Liver (tissue), 3 donors: ENCODE results near the gene NUCB2.

Source experiments
- HNF4G ChIP-seq: IDR thresholded peaks from 2 replicates; pipeline ENCODE4 v1.6.1; 2016; ENCODE audit warnings: antibody characterized with exemption
- JUND ChIP-seq, 2 donors: IDR thresholded peaks; 2 replicates each; pipeline ENCODE4 v1.6.1; 2016; ENCODE audit warnings: antibody characterized with exemption in 2 of 2
- YY1 ChIP-seq: IDR thresholded peaks from 2 replicates; pipeline ENCODE4 v1.6.1; 2016; ENCODE audit warnings: antibody characterized with exemption, mild to moderate bottlenecking
- TF ChIP-seq, protein P1 (sequence below): fragments of 150-350 bp; IDR thresholded peaks from 2 replicates; pipeline ENCODE4 v1.5.1; 2017; ENCODE audit warnings: improper control_type of control experiment, low read depth, low read length; ENCODE audit not compliant: missing input control
- TF ChIP-seq, protein P2 (sequence below): IDR thresholded peaks from 2 replicates; pipeline ENCODE4 v1.6.1; 2016; ENCODE audit warnings: antibody characterized with exemption, mild to moderate bottlenecking
- donor health status: healthy.
- donor health status: healthy.

- TF ChIP-seq JUND (IDR thresholded peaks at IDR 0.05): no peak
- TF ChIP-seq, protein P1, sequence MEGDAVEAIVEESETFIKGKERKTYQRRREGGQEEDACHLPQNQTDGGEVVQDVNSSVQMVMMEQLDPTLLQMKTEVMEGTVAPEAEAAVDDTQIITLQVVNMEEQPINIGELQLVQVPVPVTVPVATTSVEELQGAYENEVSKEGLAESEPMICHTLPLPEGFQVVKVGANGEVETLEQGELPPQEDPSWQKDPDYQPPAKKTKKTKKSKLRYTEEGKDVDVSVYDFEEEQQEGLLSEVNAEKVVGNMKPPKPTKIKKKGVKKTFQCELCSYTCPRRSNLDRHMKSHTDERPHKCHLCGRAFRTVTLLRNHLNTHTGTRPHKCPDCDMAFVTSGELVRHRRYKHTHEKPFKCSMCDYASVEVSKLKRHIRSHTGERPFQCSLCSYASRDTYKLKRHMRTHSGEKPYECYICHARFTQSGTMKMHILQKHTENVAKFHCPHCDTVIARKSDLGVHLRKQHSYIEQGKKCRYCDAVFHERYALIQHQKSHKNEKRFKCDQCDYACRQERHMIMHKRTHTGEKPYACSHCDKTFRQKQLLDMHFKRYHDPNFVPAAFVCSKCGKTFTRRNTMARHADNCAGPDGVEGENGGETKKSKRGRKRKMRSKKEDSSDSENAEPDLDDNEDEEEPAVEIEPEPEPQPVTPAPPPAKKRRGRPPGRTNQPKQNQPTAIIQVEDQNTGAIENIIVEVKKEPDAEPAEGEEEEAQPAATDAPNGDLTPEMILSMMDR: no peak
- TF ChIP-seq HNF4G: no peak
- TF ChIP-seq, protein P2, sequence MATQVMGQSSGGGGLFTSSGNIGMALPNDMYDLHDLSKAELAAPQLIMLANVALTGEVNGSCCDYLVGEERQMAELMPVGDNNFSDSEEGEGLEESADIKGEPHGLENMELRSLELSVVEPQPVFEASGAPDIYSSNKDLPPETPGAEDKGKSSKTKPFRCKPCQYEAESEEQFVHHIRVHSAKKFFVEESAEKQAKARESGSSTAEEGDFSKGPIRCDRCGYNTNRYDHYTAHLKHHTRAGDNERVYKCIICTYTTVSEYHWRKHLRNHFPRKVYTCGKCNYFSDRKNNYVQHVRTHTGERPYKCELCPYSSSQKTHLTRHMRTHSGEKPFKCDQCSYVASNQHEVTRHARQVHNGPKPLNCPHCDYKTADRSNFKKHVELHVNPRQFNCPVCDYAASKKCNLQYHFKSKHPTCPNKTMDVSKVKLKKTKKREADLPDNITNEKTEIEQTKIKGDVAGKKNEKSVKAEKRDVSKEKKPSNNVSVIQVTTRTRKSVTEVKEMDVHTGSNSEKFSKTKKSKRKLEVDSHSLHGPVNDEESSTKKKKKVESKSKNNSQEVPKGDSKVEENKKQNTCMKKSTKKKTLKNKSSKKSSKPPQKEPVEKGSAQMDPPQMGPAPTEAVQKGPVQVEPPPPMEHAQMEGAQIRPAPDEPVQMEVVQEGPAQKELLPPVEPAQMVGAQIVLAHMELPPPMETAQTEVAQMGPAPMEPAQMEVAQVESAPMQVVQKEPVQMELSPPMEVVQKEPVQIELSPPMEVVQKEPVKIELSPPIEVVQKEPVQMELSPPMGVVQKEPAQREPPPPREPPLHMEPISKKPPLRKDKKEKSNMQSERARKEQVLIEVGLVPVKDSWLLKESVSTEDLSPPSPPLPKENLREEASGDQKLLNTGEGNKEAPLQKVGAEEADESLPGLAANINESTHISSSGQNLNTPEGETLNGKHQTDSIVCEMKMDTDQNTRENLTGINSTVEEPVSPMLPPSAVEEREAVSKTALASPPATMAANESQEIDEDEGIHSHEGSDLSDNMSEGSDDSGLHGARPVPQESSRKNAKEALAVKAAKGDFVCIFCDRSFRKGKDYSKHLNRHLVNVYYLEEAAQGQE: no peak
- TF ChIP-seq YY1: no peak
Measured at GRCh38 chr11:17314904-17315426, 38.4 kb downstream of the NUCB2 start.
